A549 (cell line): ENCODE measurements around the gene PASK. TPM values are rescaled to one million over a fixed set of nuclear protein-coding genes. Genes with fewer than 3 reads are reported as not detected.

Source experiments
- ATAC-seq, 2 experiments: fragments of 200-7000 bp in 1 of 2; fragments of >200 bp in 1 of 2; cut with Nextera tagmentation in 1 of 2; cut with Tn5 transposase in 1 of 2; 3 replicates each; pipeline versions ENCODE4 v1.8.0 to v1.9.1; 2018 to 2020; ENCODE audit warnings: mild to moderate bottlenecking in 1 of 2, moderate library complexity in 1 of 2
- CTCF ChIA-PET: fragments of 300-600 bp; sonication (Branson Sonifier 250); formaldehyde crosslinking; extraction: SDS; loops from one replicate; lab custom pipeline; 2021; ENCODE audit warnings: antibody characterized with exemption, inconsistent platforms; lab: Yijun Ruan, JAX
- POLR2A ChIA-PET: fragments of 350-600 bp; formaldehyde crosslinking; extraction: SDS; loops from one replicate; lab custom pipeline; 2021; ENCODE audit warnings: antibody characterized with exemption, inconsistent platforms; lab: Yijun Ruan, JAX
- DNase-seq, 2 experiments: peaks; one replicate each; pipeline versions ENCODE4 v3.0.0 to v3.0.0-alpha.2; 2011 to 2016; ENCODE audit warnings: low read depth in 1 of 2, low spot score in 1 of 2
- FAIRE-seq: peaks from 2 replicates; lab custom pipeline; 2011; peaks lifted over from hg19 to GRCh38; lab: Jason Lieb, UNC
- H3K27ac ChIP-seq, 2 experiments: fragments of >200 bp; sonication (Bioruptor Twin); formaldehyde crosslinking; 3 replicates each; pipeline ENCODE4 v1.5.1; 2016 to 2017
- H3K4me1 ChIP-seq: fragments of >200 bp; sonication (Bioruptor Twin); formaldehyde crosslinking; 3 replicates; pipeline ENCODE4 v1.6.1; 2016
- H3K4me2 ChIP-seq: fragments of >200 bp; sonication (Bioruptor Twin); formaldehyde crosslinking; 3 replicates; pipeline ENCODE4 v1.6.1; 2016
- H3K4me3 ChIP-seq: fragments of >200 bp; sonication (Bioruptor Twin); formaldehyde crosslinking; 3 replicates; pipeline ENCODE4 v1.5.1; 2016
- H3K9me3 ChIP-seq: fragments of >200 bp; sonication (Bioruptor Twin); formaldehyde crosslinking; 3 replicates; pipeline ENCODE4 v1.6.1; 2016
- BHLHE40 ChIP-seq: IDR thresholded peaks from 2 replicates; pipeline ENCODE4 v1.6.1; 2012; ENCODE audit warnings: low read depth, low read length, inconsistent platforms
- CBX2 ChIP-seq: fragments of 200-600 bp; sonication (generic); IDR thresholded peaks from 2 replicates; pipeline ENCODE4 v1.6.1; 2016; ENCODE audit warnings: low read depth, mild to moderate bottlenecking, borderline replicate concordance
- EP300 ChIP-seq, 2 experiments: fragments of >200 bp; sonication (Bioruptor Twin); formaldehyde crosslinking; IDR thresholded peaks; 2 replicates in 1 of 2; 3 replicates in 1 of 2; pipeline ENCODE4 v1.6.1; 2016 to 2017
- FOSL2 ChIP-seq, 2 experiments: fragments of 450-650 bp in 1 of 2; fragments of >200 bp in 1 of 2; sonication (Bioruptor Twin) in 1 of 2; formaldehyde crosslinking; IDR thresholded peaks; 2 replicates each; pipeline versions ENCODE4 v1.5.0 to v1.6.1; 2016 to 2020; ENCODE audit warnings: mild to moderate bottlenecking in 1 of 2, moderate library complexity in 1 of 2
- MYC ChIP-seq: IDR thresholded peaks from 2 replicates; pipeline ENCODE4 v1.6.1; 2012; ENCODE audit warnings: mild to moderate bottlenecking, inconsistent platforms, low read length, improper control_type of control experiment, borderline replicate concordance
- NFE2L2 ChIP-seq: fragments of 150-350 bp; conservative IDR thresholded peaks from 2 replicates; pipeline ENCODE4 v1.6.1; 2014; ENCODE audit warnings: low read length
- POLR2AphosphoS2 ChIP-seq: conservative IDR thresholded peaks from 2 replicates; pipeline ENCODE4 v1.6.1; 2012; ENCODE audit warnings: low read length, improper control_type of control experiment, inconsistent platforms
- RARB ChIP-seq: fragments of 250-450 bp; sonication (Bioruptor Pico); IDR thresholded peaks from 2 replicates; pipeline ENCODE4 v1.8.0; 2021; ENCODE audit warnings: mild to moderate bottlenecking, moderate library complexity
- RNF2 ChIP-seq: fragments of 200-600 bp; sonication (generic); IDR thresholded peaks from 2 replicates; pipeline ENCODE4 v1.6.1; 2016; ENCODE audit warnings: low read depth, mild to moderate bottlenecking, antibody characterized with exemption, moderate library complexity, borderline replicate concordance
- SREBF2 ChIP-seq: fragments of 450-650 bp; IDR thresholded peaks from 2 replicates; pipeline ENCODE4 v1.6.1; 2014; ENCODE audit warnings: mild to moderate bottlenecking, moderate library complexity
- WGBS: methylation state at CpG from one replicate; pipeline ENCODE4 v1.1.6; 2017; ENCODE audit errors: missing lambda C conversion rate; 5-methylcytosine and 5-hydroxymethylcytosine counted together
- polyA plus RNA-seq, 4 experiments: library from polyadenylated mRNA; depleted of rRNA in 3 of 4; stranded (reverse); fragments of >200 nt; fragmentation: RNase III in 1 of 4; extraction: RNeasy Plus Mini Kit Qiagen cat#74134 plus additional on column Dnase treatment in 1 of 4; gene quantifications; 2 replicates in 3 of 4; 3 replicates in 1 of 4; pipeline ENCODE4 v1.2.3, GENCODE V29; 2011 to 2017
- TF ChIP-seq, protein P1 (sequence below): IDR thresholded peaks from 2 replicates; pipeline ENCODE4 v1.6.1; 2012
- TF ChIP-seq, protein P2 (sequence below): fragments of 250-450 bp; sonication (Bioruptor Pico); IDR thresholded peaks from 2 replicates; pipeline ENCODE4 v1.5.0; 2021; ENCODE audit warnings: mild to moderate bottlenecking, moderate library complexity, borderline replicate concordance

The PASK gene
- polyA plus RNA-seq, 2 of the 4 experiments (the other 2 are of a cell fraction) = 7.4 to 12.4 TPM

DNA sequence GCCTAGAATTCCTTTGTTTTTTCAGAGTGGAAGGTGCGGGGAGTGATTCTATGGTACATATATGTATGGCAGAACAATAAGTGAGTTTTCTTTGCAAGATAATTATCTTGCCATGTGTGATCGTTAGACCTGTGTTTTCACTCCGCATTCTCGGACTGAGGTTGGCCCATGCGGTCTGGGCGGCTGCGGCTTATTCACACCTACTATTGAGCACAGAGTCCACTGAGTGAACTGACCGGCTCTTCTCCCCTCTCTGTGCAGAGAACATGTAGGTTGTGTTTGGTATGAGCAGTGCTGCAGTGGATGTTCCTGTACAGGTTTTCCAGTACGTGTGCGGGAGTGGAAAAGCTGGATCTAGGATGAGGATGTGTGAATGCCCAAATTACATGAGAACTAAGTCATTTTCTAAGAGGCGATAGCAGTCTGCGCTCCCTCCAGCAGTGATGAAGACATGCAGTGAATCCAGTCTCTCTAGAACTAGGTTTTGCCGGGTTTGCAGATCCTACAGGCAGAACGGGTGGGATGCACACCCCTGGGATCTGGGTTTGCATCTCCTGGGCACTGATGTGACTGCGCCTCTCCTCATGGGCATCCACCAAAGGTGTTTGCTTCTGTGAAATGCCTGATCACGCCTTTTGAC, 74.3 kb downstream of the PASK start:
- no peaks in the 10 kb centered on the region for H3K9me3 ChIP-seq
- H3K4me2 ChIP-seq = no peak overlapping the region
- DNase-seq (no peak), FAIRE-seq (no peak), ATAC-seq (no peak)
- TF ChIP-seq FOSL2 (IDR thresholded peaks at IDR 0.05) = no peak
- TF ChIP-seq FOSL2 (CRISPR knock-in tag; IDR thresholded peaks at IDR 0.05) = no peak
- no peak for TF ChIP-seq MYC
- TF ChIP-seq, protein P1, sequence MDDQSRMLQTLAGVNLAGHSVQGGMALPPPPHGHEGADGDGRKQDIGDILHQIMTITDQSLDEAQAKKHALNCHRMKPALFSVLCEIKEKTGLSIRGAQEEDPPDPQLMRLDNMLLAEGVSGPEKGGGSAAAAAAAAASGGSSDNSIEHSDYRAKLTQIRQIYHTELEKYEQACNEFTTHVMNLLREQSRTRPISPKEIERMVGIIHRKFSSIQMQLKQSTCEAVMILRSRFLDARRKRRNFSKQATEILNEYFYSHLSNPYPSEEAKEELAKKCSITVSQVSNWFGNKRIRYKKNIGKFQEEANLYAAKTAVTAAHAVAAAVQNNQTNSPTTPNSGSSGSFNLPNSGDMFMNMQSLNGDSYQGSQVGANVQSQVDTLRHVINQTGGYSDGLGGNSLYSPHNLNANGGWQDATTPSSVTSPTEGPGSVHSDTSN = no peak
- TF ChIP-seq CBX2 = no peak
- H3K4me3 ChIP-seq = no peak overlapping the region
- ChIA-PET POLR2A (no interaction called here), CTCF (no interaction called here)
- 91% methylated on average over 16 of the region's 16 CpGs for WGBS
- no peak overlapping the region for H3K27ac ChIP-seq
- no peaks in the 10 kb centered on the region for H3K4me1 ChIP-seq

DNA sequence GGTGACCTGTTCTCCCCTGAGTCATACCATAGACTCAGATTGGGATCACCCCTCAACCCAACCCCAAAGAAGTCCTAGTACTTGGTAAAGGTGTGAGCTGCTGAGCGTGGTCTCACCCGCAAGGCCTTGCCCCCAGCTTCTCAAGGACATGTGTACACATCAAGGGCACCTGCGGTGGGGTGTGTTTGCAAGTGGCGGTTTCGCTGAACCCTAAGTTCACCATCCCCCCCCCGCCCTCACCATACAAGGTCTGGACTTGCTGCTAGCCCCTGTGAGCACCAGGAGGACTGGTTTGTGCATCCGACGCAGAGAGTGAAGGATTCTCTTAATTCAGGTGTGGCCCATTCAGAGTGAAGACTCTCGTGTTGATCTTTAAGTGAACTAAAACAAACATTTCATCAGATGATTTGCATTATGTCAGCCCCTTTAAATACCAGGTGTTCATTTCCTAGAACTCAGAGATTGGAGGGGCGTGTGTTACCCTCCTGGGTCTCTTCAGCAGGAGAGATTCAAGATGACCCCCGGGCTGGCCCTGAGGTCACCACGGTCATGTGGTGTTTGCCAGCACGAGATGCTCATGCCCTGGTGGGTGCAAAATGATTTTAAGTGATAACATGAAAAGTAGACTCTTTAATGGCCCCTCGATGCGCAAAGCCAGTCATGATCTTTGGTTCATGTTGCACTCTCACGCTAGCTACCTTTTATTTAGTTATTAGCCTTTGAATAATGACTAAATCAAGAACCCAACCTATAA, 75.0 kb downstream of the PASK start:
- CTCF ChIA-PET = interaction anchor here (1.5 kb wide), 1 partner anchor 10 kb away, joined by 5 read pairs; no protein-coding TSS in a partner anchor

DNA sequence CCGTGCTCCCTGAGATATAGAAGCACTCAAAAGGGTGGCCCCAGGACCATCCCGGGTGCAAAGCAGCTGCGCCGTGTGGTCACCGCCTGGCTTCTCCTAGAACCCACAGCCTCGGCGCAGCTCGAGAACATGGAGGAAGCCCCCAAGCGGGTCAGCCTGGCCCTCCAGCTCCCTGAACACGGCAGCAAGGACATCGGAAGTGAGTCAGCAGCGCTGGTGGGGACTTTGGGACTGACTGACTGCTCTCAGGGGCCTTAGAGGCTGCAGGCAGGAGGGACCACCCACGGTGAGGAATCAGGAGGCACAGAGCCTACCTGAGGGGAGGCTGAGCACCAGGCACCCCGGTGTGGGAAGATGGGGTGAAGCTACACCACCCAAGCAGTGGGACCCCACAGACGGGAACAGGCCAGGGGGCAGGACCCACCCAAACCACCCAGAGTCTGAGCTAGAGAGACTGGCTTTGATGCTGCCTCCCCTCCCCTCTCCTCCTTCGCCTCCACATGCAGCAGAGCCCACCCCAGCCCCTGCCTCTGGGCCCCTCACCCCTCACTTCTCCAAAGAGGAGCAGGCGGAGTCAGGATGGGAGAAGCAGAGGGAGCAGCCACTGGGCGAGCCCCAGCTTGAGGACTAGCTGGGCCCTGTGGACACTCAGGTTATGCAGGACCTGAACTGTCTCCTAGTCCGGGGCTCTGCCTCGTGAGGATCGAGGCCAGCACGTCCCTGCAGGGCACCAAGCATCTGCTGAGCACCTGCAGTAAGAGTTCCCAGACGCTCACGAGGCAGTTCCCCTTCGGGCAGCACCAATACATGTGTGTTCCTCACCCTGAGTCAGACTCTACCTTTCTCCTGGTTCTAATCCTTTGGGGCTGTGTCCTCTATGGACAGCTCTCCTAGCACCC, 75.9 kb downstream of the PASK start:
- no peak for TF ChIP-seq RNF2
- TF ChIP-seq EP300 (IDR thresholded peaks at IDR 0.05) = no peak
- no peaks in the 10 kb centered on the region for H3K4me1 ChIP-seq
- CTCF ChIA-PET = interaction anchor here (0.8 to 1.5 kb wide), 3 partner anchors 10 to 196 kb away, joined by 3 to 5 read pairs (median 4); partner anchors contain the start of gene PPP1R7
- no peak overlapping the region for H3K4me3 ChIP-seq
- WGBS = 70% methylated on average over 15 of the region's 25 CpGs
- no peak overlapping the region for H3K4me2 ChIP-seq
- no peak overlapping the region for H3K27ac ChIP-seq
- POLR2A ChIA-PET = no interaction called here
- DNase-seq (no peak), FAIRE-seq (no peak), ATAC-seq (no peak; a peak in 1 of 6 replicates)
- H3K9me3 ChIP-seq = no peaks in the 10 kb centered on the region

More for the DNA sequence above, 75.0 kb downstream of the PASK start:
- FAIRE-seq (no peak), ATAC-seq (no peak), DNase-seq (no peak)
- H3K27ac ChIP-seq = no peak overlapping the region
- TF ChIP-seq BHLHE40 = no peak
- TF ChIP-seq SREBF2 = no peak
- TF ChIP-seq, protein P2, sequence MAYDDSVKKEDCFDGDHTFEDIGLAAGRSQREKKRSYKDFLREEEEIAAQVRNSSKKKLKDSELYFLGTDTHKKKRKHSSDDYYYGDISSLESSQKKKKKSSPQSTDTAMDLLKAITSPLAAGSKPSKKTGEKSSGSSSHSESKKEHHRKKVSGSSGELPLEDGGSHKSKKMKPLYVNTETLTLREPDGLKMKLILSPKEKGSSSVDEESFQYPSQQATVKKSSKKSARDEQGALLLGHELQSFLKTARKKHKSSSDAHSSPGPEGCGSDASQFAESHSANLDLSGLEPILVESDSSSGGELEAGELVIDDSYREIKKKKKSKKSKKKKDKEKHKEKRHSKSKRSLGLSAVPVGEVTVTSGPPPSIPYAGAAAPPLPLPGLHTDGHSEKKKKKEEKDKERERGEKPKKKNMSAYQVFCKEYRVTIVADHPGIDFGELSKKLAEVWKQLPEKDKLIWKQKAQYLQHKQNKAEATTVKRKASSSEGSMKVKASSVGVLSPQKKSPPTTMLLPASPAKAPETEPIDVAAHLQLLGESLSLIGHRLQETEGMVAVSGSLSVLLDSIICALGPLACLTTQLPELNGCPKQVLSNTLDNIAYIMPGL (CRISPR knock-in tag) = no peak
- TF ChIP-seq RARB (CRISPR knock-in tag) = no peak
- TF ChIP-seq POLR2AphosphoS2 = no peak
- TF ChIP-seq NFE2L2 = no peak
- no peaks in the 10 kb centered on the region for H3K4me1 ChIP-seq
- WGBS = 88% methylated on average over 15 of the region's 16 CpGs
- H3K9me3 ChIP-seq = no peaks in the 10 kb centered on the region
- no peak overlapping the region for H3K4me3 ChIP-seq
- POLR2A ChIA-PET = no interaction called here
- no peak overlapping the region for H3K4me2 ChIP-seq
